Peyer's patch (tissue), 4 donors: ENCODE measurements around the gene HSD17B2.

Experiments used
- CTCF ChIP-seq, 6 experiments: fragments of 450-650 bp in 4 of 6; fragments of 200-600 bp in 2 of 6; sonication (generic) in 1 of 6; IDR thresholded peaks; one replicate each; pipeline ENCODE4 v1.5.1; 2017 to 2019; ENCODE audit warnings: antibody characterized with exemption in 6 of 6, mild to moderate bottlenecking in 3 of 6, moderate library complexity in 1 of 6
- POLR2A ChIP-seq, 2 donors: fragments of 450-650 bp; IDR thresholded peaks; one replicate each; pipeline ENCODE4 v1.5.1; 2017; ENCODE audit warnings: antibody characterized with exemption in 2 of 2, mild to moderate bottlenecking in 2 of 2, moderate library complexity in 2 of 2

DNA sequence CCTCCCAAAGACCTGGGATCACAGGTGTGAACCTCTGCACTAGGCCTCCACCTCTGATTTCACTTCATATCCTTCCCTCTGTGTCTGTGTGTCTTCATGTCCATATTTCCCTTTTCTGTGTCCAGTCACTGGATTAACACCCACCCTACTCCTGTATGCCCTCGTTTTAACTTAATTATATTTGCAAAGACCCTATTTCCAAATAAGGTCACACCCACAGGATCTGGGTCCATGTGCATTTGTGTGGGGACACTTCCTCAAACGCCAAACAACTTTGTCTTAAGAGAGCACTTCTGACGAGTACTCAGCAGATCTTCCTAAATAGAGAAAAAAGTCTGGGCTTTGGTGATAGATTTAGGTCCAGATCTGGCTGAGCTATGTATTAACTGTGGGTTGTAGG is 78.7 kb downstream of the HSD17B2 start:
- no peak for TF ChIP-seq CTCF (IDR thresholded peaks at IDR 0.05)
- TF ChIP-seq POLR2A (IDR thresholded peaks at IDR 0.05), result no peak
